Measurements from ENCODE around the gene ST6GALNAC6.
A peak's percentile ranks its signal among the peaks of the same experiment; 100 is the strongest.

The ST6GALNAC6 gene

DNA sequence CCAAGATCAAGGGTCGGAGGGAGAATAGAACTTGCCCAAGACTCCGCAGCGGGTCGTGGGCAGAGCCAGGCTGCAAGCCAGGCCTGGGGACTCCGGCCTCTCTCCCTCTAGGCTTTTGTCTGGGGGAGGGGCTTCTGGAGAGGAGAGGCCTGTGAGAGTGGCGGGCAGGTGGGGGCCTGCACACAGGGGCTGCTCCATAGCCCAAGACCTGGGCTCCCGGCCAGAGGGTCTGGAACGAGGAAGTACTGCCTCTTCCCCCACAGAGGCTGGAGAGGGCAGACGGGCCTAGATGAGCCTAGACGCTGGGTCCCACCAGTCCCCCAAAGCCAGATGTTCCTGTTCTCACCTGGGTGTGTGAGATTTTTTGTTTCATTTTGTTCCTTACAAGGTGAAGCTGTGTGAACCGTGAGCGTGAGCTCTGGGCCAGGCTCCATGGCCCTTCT lies 5.2 kb upstream of the ST6GALNAC6 start:
- DNase-seq (ENCODE audit: low read depth, low spot score), result no peak
- TF ChIP-seq CTCF (IDR thresholded peaks at IDR 0.05; ENCODE audit: low read depth, low read length), result no peak
- in situ Hi-C loops (cut with HindIII; ENCODE audit: low sequenced_read_pairs), result no loop called here
- H3K4me3 ChIP-seq (ENCODE audit: low read depth, low read length), result no peak overlapping the region

GRCh38 chr9:127903557-127904475 lies 4.4 kb upstream of the ST6GALNAC6 start:
- DNase-seq (ENCODE audit: low read depth, low spot score), result no peak
- H3K4me3 ChIP-seq (ENCODE audit: low read depth, low read length), result no peak overlapping the region
- TF ChIP-seq CTCF (IDR thresholded peaks at IDR 0.05; ENCODE audit: low read depth, low read length), result no peak
- in situ Hi-C loops (cut with HindIII; ENCODE audit: low sequenced_read_pairs), result no loop called here

- peak overlapping the region; percentile 89 for H3K4me3 ChIP-seq (ENCODE audit: low read depth, low read length)
- in situ Hi-C loops (cut with HindIII; ENCODE audit: low sequenced_read_pairs), result no loop called here
- TF ChIP-seq CTCF (IDR thresholded peaks at IDR 0.05; ENCODE audit: low read depth, low read length), result no peak
- peak; percentile 71 for DNase-seq (ENCODE audit: low read depth, low spot score)
These were observed 823 bp downstream of the ST6GALNAC6 start for GRCh38 chr9:127898433-127899127.

DNA sequence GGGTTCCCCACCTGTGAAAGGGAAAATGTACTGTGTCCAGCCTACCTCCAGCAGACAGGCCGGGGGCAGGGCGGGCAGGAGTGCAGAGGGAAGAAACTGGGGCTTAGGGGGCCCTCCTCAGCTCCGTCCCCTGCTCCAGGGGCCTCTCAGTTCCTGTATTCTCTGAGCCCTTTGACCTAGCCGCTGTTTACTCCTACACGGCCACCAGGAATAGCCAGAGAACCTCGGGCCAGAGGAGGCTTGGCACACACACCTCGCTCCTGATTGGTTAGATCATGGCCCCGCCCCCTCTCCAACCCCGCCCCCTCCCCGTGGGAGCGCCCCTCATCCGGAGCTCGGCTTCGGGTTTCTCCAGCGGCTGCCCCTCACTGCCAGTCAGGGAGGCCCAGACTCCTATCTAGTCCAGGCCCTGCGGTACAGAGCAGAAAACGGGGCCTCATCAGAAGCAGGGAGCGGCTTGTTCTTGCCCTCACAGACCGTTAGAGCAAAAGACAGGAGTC lies 2.2 kb downstream of the ST6GALNAC6 start:
- peak; percentile 68 for DNase-seq (ENCODE audit: low read depth, low spot score)
- in situ Hi-C loops (cut with HindIII; ENCODE audit: low sequenced_read_pairs), result no loop called here
- H3K4me3 ChIP-seq (ENCODE audit: low read depth, low read length), result no peak overlapping the region
- no peak for TF ChIP-seq CTCF (IDR thresholded peaks at IDR 0.05; ENCODE audit: low read depth, low read length)

DNA sequence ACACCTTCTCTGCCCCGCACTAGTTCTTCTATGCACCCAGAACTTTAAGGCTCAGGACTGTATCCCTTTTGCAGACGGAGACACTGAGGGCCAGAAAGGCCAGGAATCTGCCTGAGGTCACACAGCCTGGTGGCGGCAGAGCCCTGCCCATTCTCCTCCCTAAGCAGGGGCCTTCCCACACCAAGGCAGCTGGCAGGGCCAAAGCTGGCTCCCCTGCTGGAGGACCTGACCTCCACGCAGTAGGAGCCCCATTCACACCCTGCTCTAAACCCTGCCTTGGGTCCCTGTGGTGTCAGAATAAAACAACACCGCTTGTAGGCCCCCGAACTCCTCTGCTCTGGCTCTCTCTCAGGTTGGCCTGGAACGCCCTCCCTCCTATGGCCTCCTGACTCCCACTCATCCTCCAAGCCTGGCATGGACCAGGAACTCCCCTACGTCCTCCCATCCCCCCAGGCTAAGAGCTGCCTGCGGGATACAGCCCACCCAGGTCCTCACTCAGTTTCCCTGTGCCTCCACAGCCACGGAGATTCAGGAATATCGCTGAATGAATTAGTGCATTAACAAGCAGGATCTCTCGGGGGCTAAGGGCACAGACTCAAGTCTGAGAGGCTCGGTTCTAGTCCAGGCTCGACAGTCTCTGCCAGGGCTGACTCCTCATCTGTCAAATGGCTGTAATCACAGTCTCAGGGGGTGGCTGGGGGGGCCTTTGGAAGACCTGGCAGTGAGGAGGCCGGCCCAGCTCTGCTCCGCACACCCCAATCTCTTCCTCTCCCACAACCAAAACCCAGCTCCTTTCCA lies 2.8 kb downstream of the ST6GALNAC6 start:
- H3K4me3 ChIP-seq (ENCODE audit: low read depth, low read length), result no peak overlapping the region
- in situ Hi-C loops (cut with HindIII; ENCODE audit: low sequenced_read_pairs), result no loop called here
- DNase-seq (ENCODE audit: low read depth, low spot score), result no peak
- TF ChIP-seq CTCF (IDR thresholded peaks at IDR 0.05; ENCODE audit: low read depth, low read length), result no peak

- DNase-seq (ENCODE audit: low read depth, low spot score), result no peak
- in situ Hi-C loops (cut with HindIII; ENCODE audit: low sequenced_read_pairs), result no loop called here
These were observed 3.6 kb downstream of the ST6GALNAC6 start for GRCh38 chr9:127895811-127896210.

More at GRCh38 chr9:127895811-127896210, 3.6 kb downstream of the ST6GALNAC6 start:
- TF ChIP-seq CTCF (IDR thresholded peaks at IDR 0.05; ENCODE audit: low read depth, low read length), result no peak
- H3K4me3 ChIP-seq (ENCODE audit: low read depth, low read length), result no peak overlapping the region
